ENCODE measurements around the gene PTPRN2.

Gene PTPRN2

DNA sequence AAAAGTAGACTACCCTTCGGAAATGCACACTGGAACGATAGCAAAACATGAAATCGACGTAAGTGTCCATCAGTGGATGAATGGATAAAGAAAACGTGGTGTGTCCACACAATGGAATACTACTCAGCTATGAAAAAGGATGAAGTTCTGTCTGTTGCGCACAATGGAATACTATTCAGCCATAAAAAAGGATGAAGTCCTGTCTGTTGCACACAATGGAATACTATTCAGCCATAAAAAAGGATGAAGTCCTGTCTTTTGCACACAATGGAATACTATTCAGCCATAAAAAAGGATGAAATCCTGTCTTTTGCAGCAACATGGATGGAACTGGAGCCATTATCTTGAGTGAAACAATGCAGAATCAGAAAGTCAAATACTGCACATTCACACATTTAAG is 591.8 kb downstream of the PTPRN2 start:
- in situ Hi-C loops (cut with HindIII; ENCODE audit: low sequenced_read_pairs): no loop called here
- DNase-seq (ENCODE audit: low read depth): no peak
- TF ChIP-seq, protein P1, sequence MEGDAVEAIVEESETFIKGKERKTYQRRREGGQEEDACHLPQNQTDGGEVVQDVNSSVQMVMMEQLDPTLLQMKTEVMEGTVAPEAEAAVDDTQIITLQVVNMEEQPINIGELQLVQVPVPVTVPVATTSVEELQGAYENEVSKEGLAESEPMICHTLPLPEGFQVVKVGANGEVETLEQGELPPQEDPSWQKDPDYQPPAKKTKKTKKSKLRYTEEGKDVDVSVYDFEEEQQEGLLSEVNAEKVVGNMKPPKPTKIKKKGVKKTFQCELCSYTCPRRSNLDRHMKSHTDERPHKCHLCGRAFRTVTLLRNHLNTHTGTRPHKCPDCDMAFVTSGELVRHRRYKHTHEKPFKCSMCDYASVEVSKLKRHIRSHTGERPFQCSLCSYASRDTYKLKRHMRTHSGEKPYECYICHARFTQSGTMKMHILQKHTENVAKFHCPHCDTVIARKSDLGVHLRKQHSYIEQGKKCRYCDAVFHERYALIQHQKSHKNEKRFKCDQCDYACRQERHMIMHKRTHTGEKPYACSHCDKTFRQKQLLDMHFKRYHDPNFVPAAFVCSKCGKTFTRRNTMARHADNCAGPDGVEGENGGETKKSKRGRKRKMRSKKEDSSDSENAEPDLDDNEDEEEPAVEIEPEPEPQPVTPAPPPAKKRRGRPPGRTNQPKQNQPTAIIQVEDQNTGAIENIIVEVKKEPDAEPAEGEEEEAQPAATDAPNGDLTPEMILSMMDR (IDR thresholded peaks at IDR 0.05; ENCODE audit: low read depth, low read length, missing control alignments): no peak
- no peak overlapping the region for H3K4me3 ChIP-seq (ENCODE audit: low read depth, low read length)

DNA sequence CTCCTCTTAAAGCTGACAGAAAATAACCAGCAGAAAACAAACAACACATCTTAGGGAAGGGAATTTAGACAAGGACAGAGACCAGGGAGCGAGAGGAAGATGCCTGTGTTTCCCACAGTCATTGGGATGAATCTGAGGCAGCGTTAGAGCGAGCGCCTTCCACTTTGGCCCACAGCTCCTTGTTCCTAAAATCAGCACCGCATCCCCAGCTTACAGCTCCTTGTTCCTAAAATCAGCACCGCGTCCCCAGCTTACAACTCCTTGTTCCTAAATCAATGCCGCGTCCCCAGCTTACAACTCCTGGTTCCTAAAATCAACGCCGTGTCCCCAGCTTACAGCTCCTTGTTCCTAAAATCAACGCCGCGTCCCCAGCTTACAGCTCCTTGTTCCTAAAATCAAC is 593.3 kb downstream of the PTPRN2 start:
- TF ChIP-seq, protein P1 (IDR thresholded peaks at IDR 0.05; ENCODE audit: low read depth, low read length, missing control alignments): no peak
- in situ Hi-C loops (cut with HindIII; ENCODE audit: low sequenced_read_pairs): no loop called here
- no peak for DNase-seq (ENCODE audit: low read depth)
- H3K4me3 ChIP-seq (ENCODE audit: low read depth, low read length): no peak overlapping the region

DNA sequence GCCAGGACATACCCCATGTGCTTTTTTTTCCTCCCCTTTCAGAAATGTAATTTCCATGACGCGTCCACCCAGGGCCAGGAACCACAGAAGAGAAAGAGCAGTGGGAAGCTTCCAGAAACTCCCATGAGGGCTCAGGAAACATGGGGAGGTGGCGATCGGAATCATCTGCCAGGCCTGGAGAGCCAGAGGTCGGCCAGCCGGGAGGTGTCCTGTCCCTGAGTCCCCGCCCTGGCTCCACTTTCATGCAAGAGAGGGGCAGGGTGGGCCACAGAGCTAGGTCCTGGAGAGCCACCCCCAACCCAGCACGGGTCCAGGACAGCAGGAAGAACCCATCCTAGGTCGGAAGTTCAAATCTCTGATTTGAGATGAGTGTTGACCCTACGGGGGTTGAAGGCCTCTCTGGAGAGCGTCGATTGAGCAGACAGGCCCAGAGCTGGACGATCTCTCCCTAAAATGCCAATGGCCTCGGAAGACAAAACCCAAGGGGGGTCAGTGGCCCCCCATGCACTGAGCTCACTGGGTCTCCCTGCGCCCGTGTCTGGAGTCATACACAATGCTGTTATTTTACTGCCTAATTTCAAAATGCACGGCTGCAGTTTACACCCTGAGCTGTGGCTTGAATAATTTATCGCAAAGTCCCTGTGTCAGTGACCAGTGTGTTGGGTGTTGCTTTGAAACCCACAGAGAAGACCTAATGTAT is 594.1 kb downstream of the PTPRN2 start:
- no peak overlapping the region for H3K4me3 ChIP-seq (ENCODE audit: low read depth, low read length)
- no peak for DNase-seq (ENCODE audit: low read depth)
- in situ Hi-C loops (cut with HindIII; ENCODE audit: low sequenced_read_pairs): no loop called here
- TF ChIP-seq, protein P1 (IDR thresholded peaks at IDR 0.05; ENCODE audit: low read depth, low read length, missing control alignments): no peak

DNA sequence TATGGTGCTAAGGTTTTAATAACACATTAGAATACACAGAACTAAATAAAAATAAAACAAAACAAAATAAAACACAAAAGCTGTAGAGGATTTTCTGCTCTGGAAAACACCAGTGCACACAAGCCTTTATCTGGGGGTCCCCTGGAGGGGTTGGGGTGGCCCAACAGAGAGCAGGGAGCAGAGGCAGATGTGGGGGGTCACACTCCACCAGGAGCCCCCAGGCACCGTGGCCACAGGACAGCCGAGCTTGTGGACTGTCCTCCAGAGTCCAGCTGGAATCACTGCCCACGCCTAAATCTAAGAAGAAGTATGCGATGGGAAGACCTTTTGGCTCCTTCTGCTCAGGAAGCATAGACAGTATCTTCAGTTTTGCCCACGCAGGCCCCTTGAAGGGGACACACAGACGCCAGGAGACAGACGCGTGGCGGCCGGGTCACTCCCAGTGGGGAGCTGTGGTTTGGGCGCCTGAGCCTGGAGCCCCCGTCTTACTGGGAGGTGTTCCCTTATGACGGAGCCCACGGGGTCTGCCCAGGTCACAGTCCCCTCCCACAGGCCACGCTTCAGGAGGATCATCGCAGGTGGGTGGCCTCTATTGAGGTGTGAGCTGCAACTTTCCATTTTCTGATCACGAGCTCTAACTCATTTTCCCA is 595.0 kb downstream of the PTPRN2 start:
- DNase-seq (ENCODE audit: low read depth): no peak
- TF ChIP-seq, protein P1 (IDR thresholded peaks at IDR 0.05; ENCODE audit: low read depth, low read length, missing control alignments): no peak
- in situ Hi-C loops (cut with HindIII; ENCODE audit: low sequenced_read_pairs): no loop called here
- H3K4me3 ChIP-seq (ENCODE audit: low read depth, low read length): no peak overlapping the region

DNA sequence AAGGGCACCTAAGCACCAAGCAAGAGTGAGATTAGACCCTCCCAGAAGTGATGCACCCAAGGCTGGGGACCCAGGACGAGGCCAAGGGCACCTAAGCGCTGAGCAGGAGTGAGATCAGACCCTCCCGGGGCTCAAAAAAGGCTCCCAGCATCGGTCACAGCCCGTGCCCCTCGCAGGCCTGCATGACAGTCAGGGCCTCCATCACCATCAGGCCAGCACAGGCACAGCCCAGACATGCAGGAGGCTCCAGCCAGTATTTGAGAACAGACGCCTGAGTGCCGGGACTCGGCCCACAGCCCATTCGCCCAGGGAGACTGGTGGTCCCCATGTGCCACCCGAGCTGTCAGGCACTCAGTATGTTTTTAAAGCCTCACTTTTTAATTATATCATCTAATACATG is 595.9 kb downstream of the PTPRN2 start:
- no peak overlapping the region for H3K4me3 ChIP-seq (ENCODE audit: low read depth, low read length)
- TF ChIP-seq, protein P1 (IDR thresholded peaks at IDR 0.05; ENCODE audit: low read depth, low read length, missing control alignments): no peak
- no peak for DNase-seq (ENCODE audit: low read depth)
- in situ Hi-C loops (cut with HindIII; ENCODE audit: low sequenced_read_pairs): no loop called here

DNA sequence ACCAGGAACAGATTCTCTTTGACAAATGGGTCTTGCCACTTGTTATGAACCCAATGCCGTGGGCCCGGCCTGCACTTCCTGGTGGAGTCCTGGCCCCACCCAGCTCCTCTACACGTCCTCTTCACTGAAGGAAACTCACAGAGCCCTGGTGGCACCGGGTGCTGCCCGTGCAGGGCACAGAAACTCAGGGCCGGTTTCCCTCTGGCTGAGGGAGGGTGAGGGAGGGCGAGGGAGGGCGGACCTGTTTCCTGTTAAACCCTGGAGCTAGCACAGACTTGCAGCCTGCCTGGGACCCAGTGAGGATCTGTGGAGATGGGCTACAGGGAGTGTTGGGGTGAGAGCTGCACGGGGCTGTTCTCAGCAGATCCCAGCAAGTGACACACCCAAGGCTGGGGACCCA is 596.3 kb downstream of the PTPRN2 start:
- in situ Hi-C loops (cut with HindIII; ENCODE audit: low sequenced_read_pairs): no loop called here
- TF ChIP-seq, protein P1 (IDR thresholded peaks at IDR 0.05; ENCODE audit: low read depth, low read length, missing control alignments): no peak
- H3K4me3 ChIP-seq (ENCODE audit: low read depth, low read length): no peak overlapping the region
- DNase-seq (ENCODE audit: low read depth): no peak

All from astrocyte of the cerebellum (primary cell).